Testis (tissue), 3 donors: Measurements from ENCODE around the gene IRS1. TPM values are rescaled to one million over a fixed set of nuclear protein-coding genes. Genes with fewer than 3 reads are reported as not detected.
A peak's percentile ranks its signal among the peaks of the same experiment; 100 is the strongest.

Source experiments
- DNase-seq: peaks from one replicate; pipeline ENCODE4 v3.0.0-alpha.2; 2019
- H3K27ac ChIP-seq, 2 donors: fragments of 200-600 bp; sonication (generic); one replicate each; pipeline ENCODE4 v1.5.1; 2019
- H3K27me3 ChIP-seq: fragments of 200-600 bp; sonication (generic); one replicate; pipeline ENCODE4 v1.5.1; 2019
- H3K36me3 ChIP-seq: fragments of 200-600 bp; sonication (generic); one replicate; pipeline ENCODE4 v1.5.1; 2017; ENCODE audit warnings: low read depth; ENCODE audit errors: missing control alignments
- H3K4me1 ChIP-seq: fragments of 200-600 bp; sonication (generic); one replicate; pipeline ENCODE4 v1.5.1; 2019
- H3K4me3 ChIP-seq, 2 donors: fragments of 200-600 bp; sonication (generic); one replicate each; pipeline ENCODE4 v1.5.1; 2017 to 2019
- H3K9me3 ChIP-seq: fragments of 200-600 bp; sonication (generic); one replicate; pipeline ENCODE4 v1.5.1; 2017
- CTCF ChIP-seq, 3 experiments: fragments of 450-650 bp in 2 of 3; fragments of 200-600 bp in 1 of 3; sonication (generic) in 1 of 3; IDR thresholded peaks; one replicate each; pipeline ENCODE4 v1.5.1; 2016 to 2019; ENCODE audit warnings: antibody characterized with exemption in 3 of 3, mild to moderate bottlenecking in 2 of 3, moderate library complexity in 1 of 3
- POLR2A ChIP-seq: fragments of 450-650 bp; IDR thresholded peaks from one replicate; pipeline ENCODE4 v1.6.1; 2017; ENCODE audit warnings: antibody characterized with exemption, mild to moderate bottlenecking, moderate library complexity
- WGBS, 2 donors: methylation state at CpG; one replicate each; pipeline ENCODE4 v1.1.5; 2018; 5-methylcytosine and 5-hydroxymethylcytosine counted together
- intact Hi-C: fragments of 100-400 bp; cut with DNase I; formaldehyde crosslinking; loops from one replicate; pipeline ENCODE4 v1.15.1; 2023; ENCODE audit warnings: low total_unique reads
- polyA plus RNA-seq: library from polyadenylated mRNA; stranded (reverse); fragments of 350-450 nt; fragmentation: Illumina TruSeq; extraction: RNeasy Lipid Tissue Mini Kit (QIAGEN cat#74804); gene quantifications from one replicate; pipeline ENCODE4 v1.2.3, GENCODE V29; 2014; ENCODE audit warnings: low read depth, low replicate concordance; ENCODE audit not compliant: insufficient read depth
- total RNA-seq, 2 donors: library from RNA; depleted of rRNA; stranded (reverse); fragments of >200 nt; gene quantifications; one replicate each; pipeline ENCODE4 v1.2.3, GENCODE V29; 2016

The IRS1 gene
- total and polyA plus RNA-seq, 3 donors from 2014 or later = 3.1 to 5.9 (median 3.1) TPM

GRCh38 chr2:226797989-226798421, 1.6 kb downstream of the IRS1 start:
- H3K27ac ChIP-seq = peak overlapping the region; percentile 28 to 82
- no peak for TF ChIP-seq CTCF (IDR thresholded peaks at IDR 0.05)
- TF ChIP-seq POLR2A = no peak
- H3K27me3 ChIP-seq = no peaks in the 10 kb centered on the region
- peaks cover 14% of the 10 kb centered on the region for H3K4me1 ChIP-seq
- 63 to 65% methylated on average over 4 to 20 of the region's 23 CpGs for WGBS, 2 donors
- intact Hi-C loops = loop anchor here (10.0 kb wide), 1 partner anchor 73 kb away; no protein-coding TSS in a partner anchor
- DNase-seq = no peak
- H3K9me3 ChIP-seq = no peaks in the 10 kb centered on the region
- no peaks in the 10 kb centered on the region for H3K36me3 ChIP-seq
- H3K4me3 ChIP-seq = peak overlapping the region; percentile 71 to 77

GRCh38 chr2:226797289-226797988, 2.2 kb downstream of the IRS1 start:
- peaks cover 14% of the 10 kb centered on the region for H3K4me1 ChIP-seq
- H3K27ac ChIP-seq = peak overlapping the region in 1 of 2 donors; percentile 28
- no peak for DNase-seq
- intact Hi-C loops = loop anchor here (10.0 kb wide), 1 partner anchor 73 kb away; no protein-coding TSS in a partner anchor
- no peaks in the 10 kb centered on the region for H3K36me3 ChIP-seq
- peak overlapping the region in 1 of 2 donors; percentile 77 for H3K4me3 ChIP-seq
- no peaks in the 10 kb centered on the region for H3K9me3 ChIP-seq
- WGBS, 2 donors = 69 to 73% methylated on average over 38 to 50 of the region's 50 CpGs
- no peaks in the 10 kb centered on the region for H3K27me3 ChIP-seq
- no peak for TF ChIP-seq CTCF (IDR thresholded peaks at IDR 0.05)
- TF ChIP-seq POLR2A = no peak

- intact Hi-C loops = loop anchor here (10.0 kb wide), 1 partner anchor 72 kb away; no protein-coding TSS in a partner anchor
- 52 to 86% methylated on average over 3 to 11 of the region's 17 CpGs for WGBS, 2 donors
- Histone ChIP-seq H3K4me1 (peaks cover 14% of the 10 kb centered on the region), H3K27me3 (no peaks in the 10 kb centered on the region), H3K4me3 (no peak overlapping the region), H3K36me3 (no peaks in the 10 kb centered on the region), H3K27ac (no peak overlapping the region), H3K9me3 (no peaks in the 10 kb centered on the region)
- DNase-seq = no peak
- TF ChIP-seq POLR2A = no peak
- no peak for TF ChIP-seq CTCF (IDR thresholded peaks at IDR 0.05)
Measured at GRCh38 chr2:226796840-226797288, 2.8 kb downstream of the IRS1 start.

- intact Hi-C loops = loop anchor here (10.0 kb wide), 1 partner anchor 71 kb away; no protein-coding TSS in a partner anchor
- H3K36me3 ChIP-seq = no peaks in the 10 kb centered on the region
- H3K4me1 ChIP-seq = peaks cover 12% of the 10 kb centered on the region
- H3K4me3 ChIP-seq = no peak overlapping the region
- no peaks in the 10 kb centered on the region for H3K27me3 ChIP-seq
- no peaks in the 10 kb centered on the region for H3K9me3 ChIP-seq
- DNase-seq = no peak
- 81% methylated on average over 25 of the region's 25 CpGs; no CpG with 5 or more reads in 1 of the 2 donors for WGBS, 2 donors
- no peak overlapping the region for H3K27ac ChIP-seq
- TF ChIP-seq POLR2A (no peak), CTCF (IDR thresholded peaks at IDR 0.05) (no peak)
Measured at GRCh38 chr2:226796012-226796839, 3.4 kb downstream of the IRS1 start.
